OCI-LY1 (cell line): ENCODE measurements around the gene PLA2G3.

Experiments
- H2AFZ ChIP-seq: fragments of 200-600 bp; sonication (generic), shearing (Covaris generic); 2 replicates; pipeline ENCODE4 v1.6.0; 2014; ENCODE audit warnings: antibody characterized with exemption, mild to moderate bottlenecking, low read length
- H3F3A ChIP-seq: fragments of 200-600 bp; sonication (generic), shearing (Covaris generic); 2 replicates; pipeline ENCODE4 v1.6.0; 2014; ENCODE audit warnings: mild to moderate bottlenecking, antibody characterized with exemption, low read length, moderate library complexity; ENCODE audit not compliant: insufficient read depth
- H3K27ac ChIP-seq: fragments of 200-600 bp; sonication (generic); 2 replicates; pipeline ENCODE4 v1.5.1; 2014; ENCODE audit warnings: low read length, mixed run types, mild to moderate bottlenecking, low read depth; ENCODE audit not compliant: poor library complexity, severe bottlenecking
- H3K27me3 ChIP-seq: fragments of 200-600 bp; sonication (generic); 2 replicates; pipeline ENCODE4 v1.6.0; 2014; ENCODE audit warnings: antibody characterized with exemption, mild to moderate bottlenecking, low read length, moderate library complexity; ENCODE audit not compliant: insufficient read depth
- H3K36me3 ChIP-seq: fragments of 200-600 bp; sonication (generic); 2 replicates; pipeline ENCODE4 v1.6.1; 2014; ENCODE audit warnings: mild to moderate bottlenecking, antibody characterized with exemption, low read length, moderate library complexity, mixed read lengths; ENCODE audit not compliant: insufficient read depth
- H3K4me1 ChIP-seq: fragments of 200-600 bp; sonication (generic); 2 replicates; pipeline ENCODE4 v1.5.1; 2014; ENCODE audit warnings: mild to moderate bottlenecking, low read length, moderate library complexity; ENCODE audit not compliant: insufficient read depth, severe bottlenecking
- H3K4me2 ChIP-seq: fragments of 200-600 bp; sonication (generic), shearing (Covaris generic); 2 replicates; pipeline ENCODE4 v1.6.1; 2014; ENCODE audit warnings: low read length
- H3K4me3 ChIP-seq: fragments of 200-600 bp; sonication (generic); 2 replicates; pipeline ENCODE4 v1.5.1; 2014; ENCODE audit warnings: low read length, low read depth, mild to moderate bottlenecking, mixed read lengths; ENCODE audit not compliant: poor library complexity, severe bottlenecking
- H3K79me2 ChIP-seq: fragments of 200-600 bp; shearing (Covaris generic); 2 replicates; pipeline ENCODE4 v1.6.1; 2016; ENCODE audit warnings: mixed run types, low read length, mixed read lengths; ENCODE audit not compliant: insufficient read depth
- H3K9ac ChIP-seq: fragments of 200-600 bp; sonication (generic), shearing (Covaris generic); 2 replicates; pipeline ENCODE4 v1.6.1; 2014; ENCODE audit warnings: mild to moderate bottlenecking, low read length, mixed read lengths
- H3K9me2 ChIP-seq: fragments of 200-600 bp; sonication (generic), shearing (Covaris generic); 2 replicates; pipeline ENCODE4 v1.6.1; 2014; ENCODE audit warnings: low read depth, mild to moderate bottlenecking, low read length, mixed read lengths
- H3K9me3 ChIP-seq: fragments of 200-600 bp; shearing (Covaris generic); 2 replicates; pipeline ENCODE4 v1.6.1; 2014; ENCODE audit warnings: low read length, mixed read lengths
- H4K20me1 ChIP-seq: fragments of 200-600 bp; sonication (generic), shearing (Covaris generic); 2 replicates; pipeline ENCODE4 v1.6.0; 2016; ENCODE audit warnings: mild to moderate bottlenecking, low read length; ENCODE audit not compliant: insufficient read depth
- CTCF ChIP-seq: fragments of 200-600 bp; sonication (generic), shearing (Covaris generic); IDR thresholded peaks from 2 replicates; pipeline ENCODE4 v1.5.1; 2017; ENCODE audit warnings: mild to moderate bottlenecking, antibody characterized with exemption, low read length, moderate library complexity, mixed read lengths
- EZH2 ChIP-seq: fragments of 200-600 bp; sonication (generic), shearing (Covaris generic); IDR thresholded peaks from 2 replicates; pipeline ENCODE4 v1.8.0; 2017; ENCODE audit warnings: borderline replicate concordance, mixed run types, mild to moderate bottlenecking, antibody characterized with exemption, low read length, moderate library complexity, mixed read lengths

Gene PLA2G3

GRCh38 chr22:31136155-31136554 lies 4.2 kb downstream of the PLA2G3 start:
- Histone ChIP-seq H3F3A (no peaks in the 10 kb centered on the region), H3K27ac (no peak overlapping the region), H3K4me2 (no peak overlapping the region), H3K4me1 (no peaks in the 10 kb centered on the region), H2AFZ (no peak overlapping the region), H3K9me2 (no peaks in the 10 kb centered on the region), H3K9me3 (no peaks in the 10 kb centered on the region), H3K27me3 (no peaks in the 10 kb centered on the region), H4K20me1 (no peaks in the 10 kb centered on the region), H3K79me2 (no peaks in the 10 kb centered on the region), H3K36me3 (peaks cover 5% of the 10 kb centered on the region; the same call in 1 of the 2 replicates), H3K4me3 (no peak overlapping the region), H3K9ac (no peak overlapping the region)
- no peak for TF ChIP-seq EZH2
- no peak for TF ChIP-seq CTCF

GRCh38 chr22:31135706-31136105 lies 4.6 kb downstream of the PLA2G3 start:
- no peak overlapping the region for H3K4me2 ChIP-seq
- no peaks in the 10 kb centered on the region for H3K4me1 ChIP-seq
- H3K9me3 ChIP-seq: no peaks in the 10 kb centered on the region
- no peaks in the 10 kb centered on the region for H4K20me1 ChIP-seq
- H3F3A ChIP-seq: no peaks in the 10 kb centered on the region
- no peaks in the 10 kb centered on the region for H3K79me2 ChIP-seq
- no peak overlapping the region for H3K9ac ChIP-seq
- H3K4me3 ChIP-seq: no peak overlapping the region
- TF ChIP-seq EZH2: no peak
- no peak for TF ChIP-seq CTCF
- no peak overlapping the region for H2AFZ ChIP-seq
- no peak overlapping the region for H3K27ac ChIP-seq
- no peaks in the 10 kb centered on the region for H3K27me3 ChIP-seq
- no peaks in the 10 kb centered on the region for H3K9me2 ChIP-seq
- H3K36me3 ChIP-seq: peaks cover 5% of the 10 kb centered on the region; the same call in 1 of the 2 replicates

DNA sequence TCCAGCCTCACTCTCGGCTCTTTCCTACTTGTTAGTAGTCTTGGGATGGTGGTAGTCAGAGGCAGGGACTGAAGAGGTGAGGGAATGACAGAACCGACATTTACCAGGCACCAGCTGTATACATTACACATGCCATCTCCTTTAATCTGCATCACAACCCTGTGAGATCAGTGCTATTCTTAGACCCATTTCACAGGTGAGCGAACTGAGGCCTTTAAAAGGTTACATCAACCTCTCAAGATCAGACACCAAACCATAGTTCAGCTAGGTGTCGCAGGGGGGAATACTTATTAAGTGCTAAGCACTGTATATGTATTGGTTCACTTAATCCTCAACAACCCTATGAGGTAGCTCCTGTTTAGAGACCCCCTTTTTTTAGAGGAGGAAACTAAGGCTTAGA lies 5.6 kb downstream of the PLA2G3 start:
- no peak overlapping the region for H3K4me2 ChIP-seq

More for the DNA sequence above, 5.6 kb downstream of the PLA2G3 start:
- Histone ChIP-seq H4K20me1 (no peaks in the 10 kb centered on the region), H3K27ac (no peak overlapping the region), H3K9me3 (no peaks in the 10 kb centered on the region), H3F3A (no peaks in the 10 kb centered on the region), H2AFZ (no peak overlapping the region), H3K4me3 (no peak overlapping the region), H3K79me2 (no peaks in the 10 kb centered on the region), H3K4me1 (no peaks in the 10 kb centered on the region), H3K9me2 (no peaks in the 10 kb centered on the region), H3K9ac (no peak overlapping the region), H3K27me3 (no peaks in the 10 kb centered on the region), H3K36me3 (peaks cover 5% of the 10 kb centered on the region; the same call in 1 of the 2 replicates)
- no peak for TF ChIP-seq EZH2
- TF ChIP-seq CTCF: no peak
